Testis (tissue), 2 donors: Measurements from ENCODE around the gene PDE10A.

Experiments
- POLR2A ChIP-seq: fragments of 450-650 bp; IDR thresholded peaks from one replicate; pipeline ENCODE4 v1.6.1; 2017; ENCODE audit warnings: antibody characterized with exemption, mild to moderate bottlenecking, moderate library complexity
- TF ChIP-seq, protein P1 (sequence below), 3 experiments: fragments of 450-650 bp in 2 of 3; fragments of 200-600 bp in 1 of 3; sonication (generic) in 1 of 3; IDR thresholded peaks; one replicate each; pipeline ENCODE4 v1.5.1; 2016 to 2019; ENCODE audit warnings: antibody characterized with exemption in 3 of 3, mild to moderate bottlenecking in 2 of 3, moderate library complexity in 1 of 3

- TF ChIP-seq, protein P1, sequence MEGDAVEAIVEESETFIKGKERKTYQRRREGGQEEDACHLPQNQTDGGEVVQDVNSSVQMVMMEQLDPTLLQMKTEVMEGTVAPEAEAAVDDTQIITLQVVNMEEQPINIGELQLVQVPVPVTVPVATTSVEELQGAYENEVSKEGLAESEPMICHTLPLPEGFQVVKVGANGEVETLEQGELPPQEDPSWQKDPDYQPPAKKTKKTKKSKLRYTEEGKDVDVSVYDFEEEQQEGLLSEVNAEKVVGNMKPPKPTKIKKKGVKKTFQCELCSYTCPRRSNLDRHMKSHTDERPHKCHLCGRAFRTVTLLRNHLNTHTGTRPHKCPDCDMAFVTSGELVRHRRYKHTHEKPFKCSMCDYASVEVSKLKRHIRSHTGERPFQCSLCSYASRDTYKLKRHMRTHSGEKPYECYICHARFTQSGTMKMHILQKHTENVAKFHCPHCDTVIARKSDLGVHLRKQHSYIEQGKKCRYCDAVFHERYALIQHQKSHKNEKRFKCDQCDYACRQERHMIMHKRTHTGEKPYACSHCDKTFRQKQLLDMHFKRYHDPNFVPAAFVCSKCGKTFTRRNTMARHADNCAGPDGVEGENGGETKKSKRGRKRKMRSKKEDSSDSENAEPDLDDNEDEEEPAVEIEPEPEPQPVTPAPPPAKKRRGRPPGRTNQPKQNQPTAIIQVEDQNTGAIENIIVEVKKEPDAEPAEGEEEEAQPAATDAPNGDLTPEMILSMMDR (IDR thresholded peaks at IDR 0.05): no peak
- TF ChIP-seq POLR2A: no peak
Observed at GRCh38 chr6:165679326-165679725, 16.3 kb upstream of the PDE10A start.
